Measurements from ENCODE around the gene GPSM1.
"Not testable (repeated sequence)": the region's sequence is repeated elsewhere in the genome, so short reads cannot be mapped to it uniquely, and the experiment has no call there.

Gene GPSM1

DNA sequence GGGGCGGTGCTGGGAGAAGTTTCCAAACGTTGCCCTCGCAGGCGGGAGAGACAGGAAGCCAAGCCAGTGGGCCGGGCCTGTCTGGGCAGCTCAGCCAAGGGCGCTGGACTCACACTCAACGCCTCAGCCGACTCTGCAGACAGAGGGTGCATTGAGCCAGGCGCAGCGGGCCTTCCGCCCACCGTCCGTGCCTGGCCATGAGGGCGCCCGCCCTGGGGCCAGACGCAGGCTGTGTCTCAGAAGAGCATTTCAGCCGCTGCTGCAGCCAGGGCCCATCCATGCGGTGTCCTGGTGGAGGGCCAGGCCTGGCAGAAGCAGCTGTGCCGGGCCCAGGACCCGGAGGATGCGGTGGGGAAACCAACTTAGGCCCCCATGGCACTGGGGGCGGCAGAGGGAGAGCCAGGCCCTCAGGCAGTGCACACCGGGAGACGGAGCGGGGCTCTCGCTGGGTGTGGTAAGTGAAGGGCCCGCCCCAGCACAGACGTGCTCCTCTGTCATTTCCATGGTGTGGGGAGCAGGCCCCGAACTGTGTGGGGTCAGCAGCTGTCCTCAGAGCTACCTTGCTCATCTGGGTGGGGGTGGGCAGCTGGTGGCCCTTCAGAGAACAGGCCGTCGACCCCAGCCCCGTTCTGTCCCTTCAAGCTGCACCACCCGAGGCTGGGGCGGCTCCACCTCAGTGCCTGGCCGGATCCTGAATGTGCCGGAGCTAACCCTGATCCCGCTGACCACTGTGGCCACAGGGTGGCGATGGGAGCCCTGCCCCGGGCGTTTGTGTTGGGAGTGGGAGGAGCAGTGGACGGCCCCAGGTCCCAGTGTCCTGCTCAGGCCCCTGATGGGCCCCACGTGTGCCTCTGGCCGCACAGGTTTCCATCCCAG is 18.2 kb downstream of the GPSM1 start:
- DNase-seq: peak; percentile 18

DNA sequence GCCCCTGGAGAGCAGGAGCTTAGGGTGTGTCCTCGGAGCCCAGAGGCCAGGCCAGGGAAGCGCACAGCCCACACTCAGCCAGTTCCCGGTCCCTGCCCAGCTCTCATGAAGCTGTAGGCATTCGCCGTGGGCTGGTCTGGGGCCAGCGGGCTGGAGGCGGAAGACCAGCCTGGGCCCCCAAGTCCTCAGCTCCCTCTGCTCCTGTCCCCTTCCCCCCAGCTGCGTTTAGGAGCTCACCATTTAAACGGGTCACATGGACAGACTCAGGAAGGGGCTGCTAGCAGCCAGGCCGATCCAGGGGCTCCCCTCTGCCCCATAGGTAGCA is 18.8 kb downstream of the GPSM1 start:
- no peak for DNase-seq

DNA sequence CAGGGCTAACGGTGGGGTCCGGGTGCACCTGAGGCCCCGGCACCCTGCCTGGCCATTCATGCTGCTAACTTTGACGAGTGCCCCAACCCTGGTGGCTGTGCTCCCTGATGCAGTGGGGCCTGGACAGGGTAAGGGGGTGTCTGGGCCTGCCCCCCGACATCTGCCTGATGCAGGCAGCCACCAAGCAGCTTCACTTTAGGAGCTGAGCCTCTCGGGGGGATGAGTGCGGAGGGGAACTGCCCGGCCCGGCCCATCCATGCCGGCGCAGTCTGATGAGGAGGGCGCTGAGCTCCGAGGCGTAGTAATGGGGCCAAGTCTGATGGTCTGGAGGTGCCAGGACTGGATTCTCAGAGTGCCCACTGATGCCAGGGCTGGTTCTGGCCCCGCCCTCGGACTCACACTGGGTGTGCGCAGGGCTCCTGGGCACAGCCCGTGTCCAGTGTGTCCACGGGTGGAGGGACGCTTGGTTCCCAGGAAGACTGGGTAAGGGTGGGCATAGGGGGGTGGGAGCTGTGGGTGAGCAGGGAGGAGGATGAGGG is 19.7 kb downstream of the GPSM1 start:
- DNase-seq: no peak

DNA sequence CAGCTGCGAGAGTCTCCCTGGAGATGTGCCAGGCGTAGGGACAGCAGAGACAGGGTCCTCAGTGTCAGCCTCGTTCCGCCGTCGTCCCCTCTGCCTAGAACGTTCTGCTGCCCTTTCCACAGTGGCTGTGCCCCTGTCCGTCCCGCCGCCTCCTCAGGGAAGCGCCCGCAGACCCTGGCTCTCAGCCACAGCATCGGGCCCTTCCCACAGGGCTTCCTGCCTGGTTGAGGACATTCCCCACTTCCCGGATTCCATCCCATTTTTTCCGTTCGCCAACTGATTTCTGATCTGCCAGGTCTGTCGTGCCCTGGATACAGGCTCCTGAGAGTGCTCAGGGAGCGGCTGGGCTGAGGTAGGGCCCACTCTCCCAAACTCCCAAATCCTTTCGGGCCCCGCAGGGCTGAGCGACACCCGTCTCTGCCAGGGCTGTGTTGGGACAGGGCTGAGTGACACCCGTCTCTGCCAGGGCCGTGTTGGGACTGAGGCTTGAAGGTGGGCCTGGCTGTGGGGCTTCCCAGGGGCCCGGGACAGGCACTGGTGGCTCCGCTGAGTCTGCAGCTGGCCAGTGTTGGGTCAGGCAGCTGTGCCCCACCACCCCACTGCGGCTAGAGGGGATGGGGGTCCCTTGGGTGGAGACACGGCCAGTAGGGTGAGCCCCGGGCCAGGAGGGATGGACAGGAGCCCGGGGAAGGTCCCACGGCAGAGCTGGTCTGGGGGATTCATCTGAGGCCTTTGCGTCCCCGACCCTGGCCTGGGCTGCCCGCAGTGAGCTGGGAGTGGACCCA is 20.3 kb downstream of the GPSM1 start:
- no peak for DNase-seq

DNA sequence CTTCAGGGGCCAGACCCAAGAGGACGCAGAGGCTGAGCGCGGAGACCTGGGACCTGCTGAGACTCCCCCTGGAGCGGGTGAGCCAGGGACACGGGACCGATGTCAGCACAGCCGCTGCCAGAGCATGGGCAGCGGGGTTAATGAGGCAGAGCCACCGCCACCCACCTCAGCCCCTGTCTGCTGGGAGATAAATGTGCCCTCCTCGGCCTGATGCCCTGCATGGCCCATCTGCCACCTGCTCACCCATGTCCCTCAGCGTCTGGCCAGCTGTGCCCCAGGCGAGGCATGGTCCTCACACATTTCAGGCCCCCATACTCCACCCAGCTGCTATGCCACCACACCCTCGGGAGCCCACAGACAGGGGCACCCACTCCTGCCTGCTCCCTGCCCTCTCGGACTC is 21.4 kb downstream of the GPSM1 start:
- DNase-seq: no peak

DNA sequence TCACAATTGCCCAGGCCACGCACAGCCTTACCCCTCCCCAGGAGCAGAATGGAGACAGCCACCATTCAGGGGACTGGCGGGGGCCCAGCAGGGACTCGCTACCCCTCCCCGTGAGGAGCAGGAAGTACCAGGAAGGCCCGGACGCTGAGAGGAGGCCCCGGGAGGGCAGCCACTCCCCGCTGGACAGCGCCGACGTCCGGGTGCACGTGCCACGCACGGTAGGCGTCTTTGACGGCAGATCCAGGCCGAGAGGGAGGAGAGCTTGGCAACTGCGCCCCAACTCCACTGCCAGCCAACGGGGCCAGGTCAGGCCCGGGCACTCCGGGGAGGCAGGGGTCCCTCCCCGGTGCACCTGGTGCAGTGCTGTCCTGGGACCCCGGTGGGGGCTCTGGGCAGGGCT is 22.2 kb downstream of the GPSM1 start:
- no peak for DNase-seq

DNA sequence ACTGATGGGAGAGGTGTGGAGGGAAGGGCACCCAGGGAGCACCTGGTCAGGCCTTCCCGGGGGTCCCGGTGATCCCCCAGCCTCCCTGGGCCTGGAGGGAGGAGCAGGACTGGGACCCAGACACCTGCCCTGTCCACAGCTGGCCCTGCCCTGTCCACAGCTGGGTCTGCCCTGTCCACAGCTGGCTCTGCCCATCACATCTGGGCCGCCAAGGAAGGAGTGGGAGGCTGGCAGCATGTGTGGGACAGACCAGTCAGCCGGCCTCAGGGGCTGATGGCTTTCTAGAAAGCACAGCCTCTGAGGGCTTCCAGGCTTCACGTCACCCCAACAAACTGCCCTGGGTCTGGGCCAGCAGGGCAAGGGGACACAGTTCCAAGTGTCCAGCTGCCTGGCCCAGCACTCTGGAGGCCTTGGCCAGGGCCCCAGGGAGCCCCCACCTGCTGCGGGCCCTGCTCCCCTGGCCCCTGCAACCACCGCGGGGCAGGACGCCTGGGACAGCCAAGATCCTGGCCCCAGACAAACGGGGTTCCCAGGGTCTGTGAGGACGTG is 24.0 kb downstream of the GPSM1 start:
- DNase-seq: no peak

DNA sequence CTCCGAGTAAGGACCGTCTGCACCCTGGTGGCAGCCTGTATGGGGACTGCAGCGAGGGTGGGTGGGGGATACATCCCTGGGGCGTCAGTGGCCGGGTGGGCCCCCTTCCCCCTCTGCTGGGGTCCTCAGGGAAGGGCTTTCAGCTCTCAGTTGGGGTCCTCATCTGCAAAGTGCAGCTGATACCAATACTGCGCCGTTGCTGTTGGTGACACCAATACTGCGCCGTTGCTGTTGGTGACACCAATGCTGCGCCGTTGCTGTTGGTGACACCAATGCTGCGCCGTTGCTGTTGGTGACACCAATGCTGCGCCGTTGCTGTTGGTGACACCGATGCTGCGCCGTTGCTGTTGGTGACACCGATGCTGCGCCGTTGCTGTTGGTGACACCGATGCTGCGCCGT is 24.5 kb downstream of the GPSM1 start:
- not testable (repeated sequence) for DNase-seq

DNA sequence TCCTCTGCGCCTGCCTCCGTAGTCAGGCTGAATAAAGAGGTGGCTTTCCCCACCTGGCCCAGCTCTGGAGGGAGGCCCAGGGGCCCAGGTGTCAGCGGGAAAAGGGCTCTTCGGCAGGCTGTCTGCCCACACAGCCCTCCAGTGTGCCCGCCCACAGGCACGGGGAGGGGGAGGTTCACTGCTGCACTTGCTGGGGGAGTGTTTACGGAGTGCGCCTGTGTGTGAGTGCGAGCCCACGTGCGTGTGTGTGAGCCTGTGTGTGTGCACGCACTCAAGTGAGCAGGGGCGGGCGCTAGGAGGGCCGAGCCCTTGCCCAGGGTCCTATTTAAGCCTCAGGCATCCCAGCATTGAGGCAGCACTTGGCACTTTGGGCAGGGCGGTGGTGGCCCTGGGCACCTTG is 25.3 kb downstream of the GPSM1 start:
- no peak for DNase-seq

DNA sequence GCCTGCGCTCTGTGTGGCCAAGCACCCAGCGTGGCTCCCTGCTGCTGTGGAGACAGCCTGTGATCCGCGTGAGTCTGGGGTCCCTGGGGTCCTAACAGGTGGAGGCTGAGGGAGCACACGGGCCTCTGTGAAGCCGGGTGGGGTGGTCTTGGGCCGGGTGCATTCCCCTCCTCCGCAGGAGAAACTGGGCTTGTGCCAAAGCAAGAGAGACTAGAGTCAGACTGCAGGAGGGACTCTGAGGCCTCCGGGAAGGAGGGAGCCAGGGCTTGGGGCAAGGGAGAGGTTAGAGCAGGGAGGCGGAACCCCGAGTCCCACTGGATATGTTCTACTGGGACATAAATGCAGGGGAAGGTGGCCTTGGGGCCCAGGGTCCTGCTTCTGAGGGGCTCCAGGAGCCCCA is 25.7 kb downstream of the GPSM1 start:
- no peak for DNase-seq

DNA sequence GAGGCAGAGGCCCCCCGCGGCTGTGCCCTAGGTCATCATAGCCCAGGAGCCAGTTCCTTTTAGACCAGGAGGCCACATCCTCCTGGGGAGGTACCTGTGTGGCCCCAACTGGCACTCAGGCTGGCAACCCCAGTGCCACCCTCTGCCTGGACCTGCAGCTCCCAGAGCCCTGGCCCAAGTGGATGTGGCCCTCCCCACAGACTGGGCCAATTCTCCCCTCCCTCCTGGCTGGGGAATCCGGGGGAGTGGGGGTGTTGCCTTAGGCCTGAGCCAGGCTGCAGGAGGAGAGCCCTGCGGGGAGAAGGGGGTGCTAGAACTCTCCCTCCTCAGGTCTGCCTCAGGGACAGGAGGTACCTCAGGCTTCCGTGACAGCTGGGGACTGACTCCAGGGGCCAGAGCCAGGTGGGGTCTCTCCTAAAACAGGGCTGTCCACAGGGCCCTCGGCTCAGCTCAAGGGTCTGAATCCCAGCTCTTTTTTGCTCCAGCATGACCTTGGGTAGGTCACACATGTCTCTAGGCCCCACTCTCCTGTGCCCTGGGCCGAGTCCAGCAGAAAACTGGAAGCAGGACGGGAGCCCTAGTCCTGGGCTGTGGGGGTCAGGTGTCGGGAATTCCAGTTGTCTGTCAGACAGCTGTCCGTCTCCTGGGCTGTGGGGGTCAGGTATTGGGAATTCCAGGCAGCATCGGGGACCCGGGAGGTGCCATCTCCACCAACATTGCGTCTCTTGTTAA is 26.6 kb downstream of the GPSM1 start:
- no peak for DNase-seq

DNA sequence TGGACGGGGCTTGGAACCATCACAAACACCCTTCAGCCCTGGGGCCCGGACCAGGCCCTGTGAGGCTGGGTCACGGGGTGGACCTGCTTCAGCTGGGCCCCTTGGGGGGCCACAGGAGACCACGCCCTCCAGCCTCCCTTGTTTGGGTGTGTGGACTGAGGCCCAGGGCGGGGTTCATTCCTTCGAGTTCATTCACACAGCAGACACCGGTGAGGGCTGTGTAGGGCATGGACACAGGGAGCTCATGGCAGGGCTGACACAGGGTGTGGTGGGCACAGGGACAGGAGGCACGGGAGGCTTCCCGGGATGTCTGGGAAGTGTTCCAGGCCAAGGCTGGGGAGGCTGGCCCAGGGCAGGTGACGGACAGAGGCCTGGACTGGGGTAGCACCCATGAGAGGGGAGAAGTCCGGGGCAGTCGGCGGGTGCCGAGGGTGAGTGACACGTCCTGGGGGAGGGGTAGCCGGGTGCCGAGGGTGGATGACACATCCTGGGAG is 27.3 kb downstream of the GPSM1 start:
- DNase-seq: peak; percentile 53

DNA sequence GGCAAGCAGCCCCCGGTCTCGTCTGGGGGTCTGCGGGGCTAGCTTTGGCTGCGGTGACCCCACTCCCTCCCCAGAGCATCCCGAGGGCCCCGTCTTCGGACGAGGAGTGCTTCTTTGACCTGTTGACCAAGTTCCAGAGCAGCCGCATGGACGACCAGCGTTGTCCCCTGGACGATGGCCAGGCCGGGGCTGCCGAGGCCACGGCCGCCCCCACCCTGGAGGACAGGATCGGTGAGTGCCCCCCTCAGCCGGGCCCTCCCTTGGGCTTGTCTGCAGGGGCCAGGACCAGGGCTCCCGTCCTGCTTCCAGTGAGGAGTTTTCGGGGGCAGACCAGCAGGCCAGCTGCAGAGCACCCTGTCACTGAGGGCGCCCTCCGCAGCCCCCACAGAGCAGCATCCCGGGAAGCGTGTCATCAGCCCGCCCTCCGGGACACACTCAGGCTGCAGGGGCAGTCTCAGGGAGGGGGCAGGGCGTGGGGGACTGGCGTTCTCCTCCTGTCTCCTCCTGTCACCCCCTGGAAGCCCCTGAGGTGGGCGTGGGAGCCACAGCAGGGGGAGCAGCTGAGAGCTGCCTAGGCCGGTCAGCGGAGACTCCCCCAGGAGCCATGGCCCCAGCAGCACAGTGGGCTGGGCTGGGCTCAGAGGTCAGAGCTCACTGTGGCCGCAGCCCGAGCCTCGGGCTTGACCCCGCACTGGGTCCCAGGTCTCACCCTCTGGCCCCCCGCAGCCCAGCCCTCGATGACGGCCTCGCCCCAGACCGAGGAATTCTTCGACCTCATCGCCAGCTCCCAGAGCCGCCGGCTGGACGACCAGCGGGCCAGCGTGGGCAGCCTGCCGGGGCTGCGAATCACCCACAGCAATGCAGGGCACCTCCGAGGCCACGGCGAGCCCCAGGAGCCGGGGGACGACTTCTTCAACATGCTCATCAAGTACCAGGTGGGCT is 28.5 kb downstream of the GPSM1 start:
- DNase-seq: no peak

DNA sequence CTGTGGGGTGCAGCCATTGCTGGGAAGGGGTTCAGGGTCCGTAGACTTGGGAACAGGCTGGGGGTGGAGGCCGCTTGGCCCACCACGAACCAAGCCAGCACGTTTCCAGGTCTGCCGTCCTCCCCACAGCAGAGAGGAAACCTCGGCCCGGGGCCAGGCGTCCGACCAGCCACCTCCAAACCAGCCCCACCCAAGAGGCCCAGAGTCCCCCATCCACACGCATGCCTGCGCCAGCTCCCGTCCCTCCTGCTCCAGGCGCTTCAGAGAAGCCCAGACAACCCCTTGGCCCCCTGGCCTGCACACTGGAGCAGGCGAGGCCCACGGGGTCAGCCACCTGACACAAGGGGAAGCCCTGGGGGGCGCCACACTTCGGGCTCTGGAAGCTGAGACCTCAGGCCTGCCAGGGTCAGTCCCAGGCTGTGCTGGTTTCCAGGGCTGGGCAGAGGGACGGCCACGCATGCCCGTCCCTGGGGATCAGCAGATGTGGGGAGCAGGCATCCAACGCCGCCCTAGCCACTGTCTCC is 29.9 kb downstream of the GPSM1 start:
- no peak for DNase-seq

DNA sequence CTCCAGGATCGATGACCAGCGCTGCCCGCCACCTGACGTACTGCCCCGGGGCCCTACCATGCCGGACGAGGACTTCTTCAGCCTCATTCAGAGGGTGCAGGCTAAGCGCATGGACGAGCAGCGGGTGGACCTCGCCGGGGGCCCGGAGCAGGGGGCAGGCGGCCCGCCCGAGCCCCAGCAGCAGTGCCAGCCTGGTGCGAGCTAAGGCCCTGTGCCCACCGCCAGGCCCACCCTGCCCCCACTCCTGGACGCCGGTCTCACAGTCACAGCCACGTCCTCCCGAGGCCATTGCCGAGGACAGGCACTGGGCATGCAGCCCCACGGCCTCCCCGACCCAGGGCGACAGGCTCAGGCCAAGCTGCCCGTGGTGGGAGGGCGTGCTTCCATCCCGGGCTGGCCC is 30.7 kb downstream of the GPSM1 start:
- no peak for DNase-seq

DNA sequence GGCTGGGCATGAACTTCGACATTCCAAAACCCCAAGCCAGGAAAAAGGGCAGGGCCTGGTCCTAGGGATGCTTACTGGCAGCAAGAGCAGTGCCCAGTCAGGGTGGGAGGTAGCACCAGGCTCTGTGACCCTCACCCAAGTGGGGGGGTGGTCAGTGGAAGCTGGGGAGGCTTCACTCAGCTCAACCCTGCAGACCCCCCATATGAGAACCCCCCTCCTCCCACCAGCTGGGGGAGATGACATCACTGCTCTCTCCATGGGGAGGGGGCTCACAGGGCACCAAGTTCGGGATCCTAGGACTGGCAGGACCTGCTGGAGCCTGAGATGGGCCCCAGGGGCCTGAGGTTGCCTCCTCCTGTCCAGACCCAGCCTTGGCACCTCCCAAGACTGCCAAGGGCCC is 31.5 kb downstream of the GPSM1 start:
- no peak for DNase-seq

DNA sequence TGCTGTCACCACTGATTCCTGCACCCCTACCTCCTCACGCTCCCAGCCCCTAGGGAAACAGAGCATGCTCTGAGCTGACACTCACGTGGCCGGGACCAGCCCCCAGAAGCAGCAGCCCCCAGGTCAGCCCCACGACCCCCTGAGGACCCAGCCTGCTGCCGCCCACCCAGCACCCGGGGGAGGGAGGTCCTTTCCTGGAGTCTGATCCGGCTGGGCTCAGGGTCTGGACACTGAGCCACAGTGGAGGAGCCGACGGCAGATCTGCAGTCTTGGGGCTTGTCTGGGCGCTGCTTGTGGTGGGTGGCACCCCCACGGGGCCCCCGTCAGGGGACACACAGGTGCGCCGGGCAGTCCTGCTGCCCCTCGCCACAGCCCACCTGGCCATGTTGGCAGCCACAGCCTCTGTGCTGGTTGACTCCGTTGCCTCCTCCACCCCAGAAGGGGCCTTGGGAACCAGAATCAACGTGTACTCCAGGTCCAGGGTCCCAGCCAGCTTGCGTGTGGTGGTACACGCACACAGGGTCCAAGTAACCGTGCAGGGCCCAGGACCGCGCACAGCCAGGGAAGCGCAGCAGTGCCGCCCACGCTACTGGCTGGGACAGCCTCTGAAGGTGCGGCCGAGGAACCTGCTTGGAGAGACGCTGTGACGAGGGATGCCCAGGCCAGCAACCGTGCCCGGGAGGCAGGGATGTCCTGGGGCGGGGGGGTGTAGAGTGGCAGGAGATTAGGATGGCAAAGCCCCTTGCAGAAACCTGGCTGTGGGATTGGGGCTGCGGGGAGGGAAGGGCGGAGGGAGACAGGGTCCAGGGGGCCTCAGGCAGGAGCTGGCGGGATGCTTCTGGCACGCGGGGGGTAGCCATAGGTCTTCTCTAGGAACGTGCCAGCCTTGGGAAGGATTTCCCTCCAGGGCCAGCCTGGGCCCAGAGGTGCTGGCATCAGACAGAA is 32.7 kb downstream of the GPSM1 start:
- no peak for DNase-seq

DNA sequence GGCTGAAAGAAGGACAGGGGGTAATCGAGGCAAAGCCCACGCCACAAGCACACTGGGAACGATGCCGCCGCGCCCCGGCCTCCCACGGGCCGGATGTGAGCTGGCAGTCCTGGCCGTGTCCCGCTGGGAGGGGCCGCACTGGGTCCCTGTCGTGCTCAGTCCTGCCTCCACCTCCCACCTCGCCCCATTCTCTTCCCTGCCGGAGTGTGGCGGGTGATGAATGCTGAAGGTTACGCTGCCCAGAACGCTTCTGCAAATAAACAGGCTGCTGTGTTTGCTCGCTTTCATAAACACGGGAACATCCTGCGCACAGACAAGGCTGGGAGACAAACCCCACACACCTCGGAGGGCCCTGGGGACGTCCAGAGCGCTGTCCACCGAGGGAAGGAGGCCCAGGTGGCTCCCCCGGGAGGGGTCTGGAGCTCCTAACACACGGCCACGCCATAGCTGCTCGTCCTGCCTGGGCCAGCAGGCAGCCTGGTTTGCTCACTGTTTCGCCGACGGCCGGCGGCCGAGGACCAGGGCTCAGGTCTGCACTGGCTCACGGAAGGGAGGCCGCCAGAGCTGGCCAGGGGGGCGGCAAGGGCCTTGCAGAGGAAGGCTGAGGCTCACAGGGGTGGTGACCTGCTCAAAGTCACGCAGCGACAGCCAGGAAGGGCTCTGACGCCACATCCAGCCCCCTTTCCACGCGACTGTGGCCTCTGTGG is 33.9 kb downstream of the GPSM1 start:
- no peak for DNase-seq

DNA sequence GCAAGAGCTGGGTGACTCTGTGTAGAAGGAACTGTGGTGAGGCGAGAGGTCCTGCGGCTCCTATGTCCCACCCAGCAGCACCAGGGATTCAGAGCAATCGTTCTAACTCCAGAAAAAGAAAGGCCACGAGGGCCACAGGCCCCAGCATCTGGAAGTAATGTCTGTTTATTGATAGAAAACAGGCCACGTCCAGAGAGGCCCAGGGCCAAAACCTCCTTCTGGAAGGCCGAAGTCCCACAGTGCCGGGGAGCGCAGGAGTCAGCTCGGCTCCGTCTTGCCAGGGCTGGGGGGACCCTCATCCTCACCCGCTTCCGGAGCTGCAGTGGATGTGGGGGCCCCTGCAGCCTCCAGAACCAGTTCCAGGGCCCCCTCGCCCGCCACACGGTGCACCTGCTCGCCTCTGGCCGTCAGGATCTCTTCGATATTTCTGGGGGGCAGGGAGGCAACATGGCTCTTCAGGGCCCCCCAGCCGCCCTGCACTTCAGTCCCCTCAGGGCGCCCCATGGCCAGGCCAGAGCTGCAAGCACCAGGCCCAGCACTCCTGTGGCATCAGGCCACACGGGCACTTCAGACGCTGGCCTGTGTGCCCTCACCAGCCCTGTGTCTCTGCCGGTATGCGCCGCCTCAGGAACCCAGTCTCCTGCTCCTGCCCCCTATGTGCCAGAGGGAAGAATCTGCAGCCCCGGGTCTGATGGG is 34.6 kb downstream of the GPSM1 start:
- DNase-seq: no peak
